Measurements from ENCODE around the gene PUM1.
"Not testable (repeated sequence)": the region's sequence is repeated elsewhere in the genome, so short reads cannot be mapped to it uniquely, and the experiment has no call there.

The PUM1 gene

DNA sequence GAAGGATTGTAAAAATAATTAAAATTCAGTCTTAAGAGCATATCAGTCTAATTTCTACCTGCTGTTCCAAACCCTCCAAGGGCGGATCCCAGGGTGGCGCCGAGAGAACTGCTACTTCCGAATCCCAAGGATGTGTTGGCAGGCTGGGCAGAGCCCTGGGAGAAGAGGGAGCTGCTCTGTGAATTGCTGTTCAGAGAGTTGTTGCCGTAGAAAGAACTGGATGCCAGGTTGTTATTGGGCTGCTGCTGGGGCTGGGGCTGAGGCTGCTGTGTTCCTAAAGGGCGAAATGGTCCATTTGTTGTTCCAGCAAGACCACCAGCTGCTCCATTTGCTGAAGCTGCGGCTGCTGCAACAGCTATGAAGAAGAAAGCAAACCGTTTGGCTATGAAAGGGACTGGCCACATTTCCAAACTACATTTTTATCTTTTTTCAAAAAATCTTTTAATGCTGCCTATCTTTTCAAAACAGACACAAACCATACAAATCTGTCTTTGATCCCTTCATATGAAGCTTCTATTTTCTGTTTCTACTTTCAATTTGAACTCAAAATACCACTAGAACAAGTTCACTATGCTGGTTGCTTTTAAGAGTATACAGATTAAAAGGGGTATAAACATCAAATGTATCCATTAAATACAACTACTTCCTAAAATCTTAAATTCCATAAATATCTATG, 99.5 kb downstream of the PUM1 start:
- DNase-seq (ENCODE audit: low read depth in 3 of 3): no peak

DNA sequence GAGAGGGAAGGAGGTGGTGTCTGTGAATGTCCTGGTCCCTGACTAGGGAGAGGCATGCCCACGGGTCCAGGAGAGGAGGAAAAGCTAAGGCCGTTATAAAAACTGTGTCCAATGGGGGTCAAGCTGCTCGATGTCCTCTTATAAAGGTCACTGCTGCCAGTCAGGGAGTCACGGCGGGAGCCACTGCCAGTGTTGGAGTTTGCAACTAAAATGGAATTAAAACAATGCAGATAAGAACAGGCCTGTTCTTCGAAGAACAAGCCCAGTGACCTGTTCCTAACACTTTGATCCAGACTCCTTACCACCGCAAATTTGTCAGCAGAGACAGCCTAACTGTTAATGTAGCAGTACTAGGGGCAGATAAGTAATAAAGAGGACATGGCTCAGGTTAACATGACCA, 100.8 kb downstream of the PUM1 start:
- DNase-seq (ENCODE audit: low read depth in 3 of 3): no peak

DNA sequence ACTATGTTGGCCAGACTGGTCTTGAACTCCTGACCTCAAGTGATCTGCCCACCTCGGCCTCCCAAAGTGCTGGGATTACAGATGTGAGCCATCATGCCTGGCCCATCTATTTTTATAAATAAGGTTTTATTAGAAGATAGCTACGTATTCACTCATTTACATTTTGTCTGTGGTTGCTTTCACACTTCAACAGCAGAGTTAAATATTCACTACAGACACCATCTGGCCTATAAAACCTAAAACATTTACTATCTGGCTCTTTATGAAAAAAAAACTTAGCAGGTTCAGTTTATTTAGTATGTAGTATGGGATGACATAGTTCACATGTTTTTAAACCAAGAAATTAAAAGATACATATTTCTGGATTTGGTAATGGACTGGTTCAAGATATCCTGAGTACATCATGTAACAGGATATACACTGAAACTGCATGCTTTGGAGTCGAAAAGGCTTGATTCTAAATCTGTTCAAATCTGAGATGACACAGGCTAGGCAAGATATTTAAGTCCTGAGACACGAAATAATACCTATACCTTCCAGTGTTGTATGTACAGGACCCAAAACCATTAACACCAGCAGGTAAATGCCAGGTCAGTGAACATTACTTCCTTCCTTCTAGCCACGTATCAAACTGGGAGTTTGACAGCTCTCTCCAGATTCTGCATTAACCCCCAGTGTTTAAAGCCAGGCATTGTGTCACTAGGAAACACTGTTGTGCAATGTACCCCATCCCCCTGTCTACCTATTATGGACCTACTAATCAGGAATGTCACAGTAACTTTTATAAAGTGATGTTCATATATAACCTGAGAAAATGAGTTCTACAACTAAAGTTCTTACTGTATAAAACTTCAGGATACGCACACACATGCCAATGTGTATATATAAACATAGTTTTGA, 102.7 kb downstream of the PUM1 start:
- no peak for DNase-seq (ENCODE audit: low read depth in 3 of 3)

GRCh38 chr1:30957560-30958222, 107.8 kb downstream of the PUM1 start:
- no peak for DNase-seq (ENCODE audit: low read depth in 3 of 3)

DNA sequence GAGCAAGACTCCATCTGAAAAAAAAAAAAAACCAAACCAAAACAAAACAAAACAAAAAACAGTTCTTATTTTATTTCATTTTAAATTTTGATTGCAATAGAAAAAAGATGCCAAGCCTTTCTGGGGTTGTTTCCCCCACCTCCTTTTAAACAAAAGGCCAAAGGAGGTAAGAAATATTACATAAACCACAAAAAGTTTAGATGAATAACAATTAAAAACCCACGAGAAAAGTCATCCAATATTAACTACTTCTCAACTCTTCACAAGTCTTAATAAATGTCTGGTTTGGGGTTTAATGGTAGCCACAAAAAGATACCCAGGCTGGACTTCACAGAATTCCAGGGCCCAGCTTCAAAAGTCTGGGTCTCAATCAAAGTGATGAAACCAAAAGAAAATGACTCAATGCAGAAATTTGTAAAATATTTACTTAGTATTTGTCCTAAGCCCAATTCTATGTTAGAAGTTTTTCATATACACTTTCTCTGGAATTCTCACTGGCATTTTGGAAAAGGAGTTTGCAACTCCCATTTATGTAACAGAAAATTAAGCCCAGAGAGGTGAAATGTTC, 110.0 kb downstream of the PUM1 start:
- no peak for DNase-seq (ENCODE audit: low read depth in 3 of 3)

DNA sequence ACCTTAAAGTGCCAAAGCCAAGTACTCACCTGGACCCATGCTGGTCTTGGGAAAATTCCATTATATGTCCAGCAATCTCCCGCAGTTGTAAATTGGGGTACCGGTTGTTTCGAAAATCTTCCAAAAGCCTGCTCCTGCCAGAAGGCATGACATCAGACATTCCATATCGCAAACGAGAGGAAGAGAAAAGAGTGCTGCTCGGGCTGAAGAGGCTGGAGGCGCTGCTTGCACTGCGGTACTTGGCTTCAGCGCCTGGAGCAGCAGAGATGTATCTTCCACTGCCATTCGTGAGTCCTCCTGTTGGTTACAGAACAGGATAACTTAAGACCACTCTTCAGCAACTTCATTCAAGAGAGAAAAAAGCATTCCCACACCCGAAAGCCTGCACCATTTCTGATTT, 111.8 kb downstream of the PUM1 start:
- DNase-seq (ENCODE audit: low read depth in 3 of 3): no peak

- no peak for DNase-seq (ENCODE audit: low read depth in 3 of 3)
Observed at GRCh38 chr1:30952098-30952497, 113.4 kb downstream of the PUM1 start.

GRCh38 chr1:30950700-30951099, 114.8 kb downstream of the PUM1 start:
- no peak for DNase-seq (ENCODE audit: low read depth in 3 of 3)

- no peak for DNase-seq (ENCODE audit: low read depth in 3 of 3)
Observed at GRCh38 chr1:30950053-30950452, 115.5 kb downstream of the PUM1 start.

GRCh38 chr1:30949487-30949838, 116.1 kb downstream of the PUM1 start:
- DNase-seq (ENCODE audit: low read depth in 3 of 3): not testable (repeated sequence)

- not testable (repeated sequence) for DNase-seq (ENCODE audit: low read depth in 3 of 3)
Observed at GRCh38 chr1:30948813-30949486, 116.6 kb downstream of the PUM1 start.

DNA sequence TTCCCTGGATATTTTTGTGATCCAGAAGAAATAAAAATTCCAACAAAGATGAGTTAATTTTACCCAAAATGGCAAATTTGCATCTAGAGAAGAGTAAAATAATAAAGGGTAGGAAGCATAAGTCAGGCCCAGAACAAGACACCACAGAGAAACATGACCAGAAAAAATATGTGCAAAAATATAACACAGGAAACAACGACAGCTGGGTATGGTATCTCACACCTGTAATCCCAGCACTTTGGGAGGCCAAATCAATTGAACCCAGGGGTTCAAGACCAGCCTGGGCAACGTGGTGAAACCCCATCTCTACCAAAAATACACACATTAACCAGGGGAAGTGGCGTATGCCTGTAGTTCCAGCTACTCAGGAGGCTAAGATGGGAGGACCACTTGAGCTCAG, 117.2 kb downstream of the PUM1 start:
- no peak for DNase-seq (ENCODE audit: low read depth in 3 of 3)

DNA sequence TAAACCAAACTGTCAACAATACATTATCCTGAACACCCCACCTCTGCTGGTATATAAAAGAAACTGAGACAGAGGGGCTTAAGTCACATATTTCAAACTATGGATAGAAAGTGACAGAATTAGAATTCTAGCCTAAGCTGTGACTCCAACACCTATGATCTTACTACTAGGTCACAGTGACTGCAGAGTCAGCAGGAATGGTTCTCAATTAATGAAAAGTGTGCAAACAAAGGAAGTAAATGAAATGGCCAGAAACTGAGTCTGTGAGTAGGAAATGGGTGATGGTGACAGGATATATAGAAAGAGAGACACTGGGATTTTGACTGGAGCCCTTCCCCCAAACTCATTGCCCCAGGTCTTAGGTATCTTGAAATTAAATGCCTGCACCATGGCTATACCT, 118.3 kb downstream of the PUM1 start:
- no peak for DNase-seq (ENCODE audit: low read depth in 3 of 3)

DNA sequence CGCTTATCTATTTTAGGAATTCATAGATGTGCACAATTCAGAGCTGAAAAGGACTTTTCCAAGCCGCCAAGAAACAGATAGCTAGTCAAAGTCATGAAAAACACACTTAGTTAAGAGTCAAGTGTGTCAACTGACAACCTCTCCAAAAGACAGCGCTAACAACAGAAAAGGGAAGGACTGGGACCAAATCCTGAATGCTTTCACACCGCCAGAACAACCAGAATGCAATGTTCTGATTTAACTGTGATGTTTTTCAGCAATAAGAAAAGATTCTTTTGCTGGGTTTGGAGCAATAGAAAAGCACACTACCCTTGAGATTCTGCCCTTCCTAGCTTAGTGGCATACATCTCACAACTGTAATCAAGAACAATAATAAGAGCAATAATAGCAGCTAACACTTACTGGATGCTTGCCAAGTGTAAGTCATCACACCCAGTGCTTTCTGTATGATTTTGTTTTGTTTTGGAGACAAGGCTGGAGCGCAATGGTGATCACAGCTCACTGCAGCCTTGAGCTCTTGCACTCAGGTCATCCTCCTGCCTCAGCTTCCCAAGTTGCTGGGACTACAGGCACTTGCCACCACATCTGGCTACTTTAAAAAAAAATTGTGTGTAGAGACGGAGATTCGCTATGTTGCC, 123.1 kb downstream of the PUM1 start:
- DNase-seq (ENCODE audit: low read depth in 3 of 3): no peak

DNA sequence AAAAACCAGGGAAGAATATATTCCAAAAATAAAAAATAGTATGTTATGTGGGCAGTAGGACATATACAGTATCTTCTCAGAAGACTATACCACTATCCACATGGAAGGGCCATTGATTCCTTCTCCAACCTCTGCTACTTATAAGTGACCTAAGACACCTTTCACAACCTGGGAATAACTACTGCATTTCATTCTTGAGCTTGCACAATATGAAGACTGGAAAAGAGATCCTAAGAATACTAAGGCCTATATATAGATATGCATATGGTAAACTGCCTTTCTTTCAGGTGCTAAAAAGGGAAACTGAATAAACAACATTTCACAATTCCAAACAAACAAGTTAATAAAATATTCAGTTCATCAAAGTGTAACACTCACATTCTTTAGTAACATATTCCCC, 125.0 kb downstream of the PUM1 start:
- DNase-seq (ENCODE audit: low read depth in 3 of 3): no peak

DNA sequence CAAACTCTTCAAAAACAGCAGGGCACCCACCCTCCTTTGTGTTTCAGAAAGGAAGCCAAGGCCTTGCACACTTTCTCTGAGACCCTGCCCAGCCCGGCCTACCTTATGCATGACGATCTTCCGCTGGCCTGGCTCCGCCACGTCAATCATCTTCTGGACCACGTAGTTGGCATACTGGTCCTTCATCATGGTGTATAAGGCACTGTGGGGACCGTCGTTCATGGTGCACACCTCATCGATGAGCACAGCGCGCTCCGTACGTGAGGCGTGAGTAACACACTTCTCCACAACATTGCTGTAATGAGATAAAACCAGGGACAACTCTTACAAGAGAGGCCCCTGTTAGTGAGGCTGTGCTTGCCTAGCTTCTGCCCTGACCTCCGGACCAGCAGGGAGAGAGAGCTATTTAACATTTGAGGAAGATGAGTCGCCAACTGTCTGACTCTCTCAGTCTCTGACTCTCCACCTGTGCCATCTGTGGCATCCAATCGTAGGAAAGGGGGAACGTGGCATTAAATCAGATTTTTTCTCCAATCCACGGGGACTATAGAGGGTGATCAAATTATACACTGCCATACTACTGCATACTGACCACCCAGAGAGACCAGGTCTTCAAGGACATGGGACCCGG, 128.9 kb downstream of the PUM1 start:
- DNase-seq (ENCODE audit: low read depth in 3 of 3): no peak

- DNase-seq (ENCODE audit: low read depth in 3 of 3): not testable (repeated sequence)
Observed at GRCh38 chr1:30935758-30936157, 129.8 kb downstream of the PUM1 start.

DNA sequence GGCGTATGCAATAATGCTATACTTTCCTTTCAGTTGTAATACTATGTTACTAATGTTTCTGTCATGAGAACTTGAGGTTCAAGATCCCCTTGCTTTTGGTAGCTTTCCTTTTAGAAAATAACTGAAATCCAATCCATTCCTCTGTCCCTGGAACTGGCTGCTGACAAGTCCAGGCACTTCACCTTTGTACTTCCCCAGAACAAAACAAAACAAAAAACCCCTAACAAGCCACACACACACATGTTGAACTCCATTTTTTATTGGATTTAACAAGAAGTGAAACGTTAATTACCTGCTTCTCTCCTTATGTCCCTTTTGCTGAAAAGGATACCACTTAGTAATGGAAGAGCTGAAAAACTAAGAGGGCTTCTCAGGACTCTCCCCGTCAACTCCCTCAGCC, 130.9 kb downstream of the PUM1 start:
- no peak for DNase-seq (ENCODE audit: low read depth in 3 of 3)

DNA sequence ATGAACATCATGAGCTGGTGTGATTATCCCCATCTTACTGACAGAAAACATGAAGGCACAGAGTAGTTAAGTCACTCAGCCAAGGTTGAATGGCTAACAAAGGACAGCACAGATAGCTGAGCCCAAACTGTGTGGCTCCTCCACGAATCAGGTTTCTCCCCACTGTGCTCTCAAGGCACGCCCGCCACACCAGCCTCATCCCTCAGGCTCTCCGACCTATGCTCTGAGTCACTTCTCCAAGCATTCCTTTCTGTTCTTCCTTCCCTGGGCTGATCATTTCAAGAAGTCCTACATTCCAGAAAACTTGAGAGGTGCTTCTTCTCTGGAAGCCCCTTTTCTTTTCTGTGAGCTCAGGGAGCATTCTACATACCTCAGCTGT, 131.7 kb downstream of the PUM1 start:
- DNase-seq (ENCODE audit: low read depth in 3 of 3): no peak

DNA sequence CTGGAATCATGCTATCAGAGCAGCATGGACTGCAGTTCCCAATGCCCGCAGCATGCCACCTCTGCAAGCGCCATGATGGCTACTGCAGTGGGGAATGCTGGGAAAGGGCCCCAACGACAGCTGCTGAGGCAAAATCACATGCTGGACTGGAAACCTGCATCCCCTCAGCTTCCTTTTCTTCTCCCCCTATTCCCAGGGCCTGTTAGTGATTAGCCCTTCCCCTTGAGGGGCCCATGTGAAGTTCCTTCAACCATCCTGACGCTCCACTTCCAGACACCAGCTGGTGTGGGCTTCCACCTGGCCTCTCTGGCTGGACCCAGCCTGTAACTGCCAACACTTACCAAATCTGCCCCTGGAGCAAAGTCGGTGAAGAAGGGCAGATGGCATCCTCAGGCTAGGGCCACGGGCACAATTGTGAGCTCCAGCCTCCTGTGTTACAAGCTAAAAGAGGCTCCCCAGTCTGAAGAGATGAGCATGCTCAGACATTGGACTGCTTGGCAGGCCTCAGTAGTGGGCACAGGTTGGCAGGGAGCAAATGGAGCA, 134.8 kb downstream of the PUM1 start:
- DNase-seq (ENCODE audit: low read depth in 3 of 3): no peak
